Epithelial cell of esophagus (primary cell): Measurements from ENCODE around the gene SMCO4.
"Not testable (repeated sequence)": the region's sequence is repeated elsewhere in the genome, so short reads cannot be mapped to it uniquely, and the experiment has no call there.

Experiments used
- DNase-seq: peaks from one replicate; pipeline ENCODE4 v3.0.0; 2010; ENCODE audit warnings: low read depth
- H3K4me3 ChIP-seq: 2 replicates; pipeline ENCODE4 v1.5.1; 2011; ENCODE audit warnings: mild to moderate bottlenecking, low read length, control low read depth
- TF ChIP-seq, protein P1 (sequence below): IDR thresholded peaks from 2 replicates; pipeline ENCODE4 v1.5.1; 2011; ENCODE audit warnings: low read depth, mild to moderate bottlenecking, low read length, control low read depth, inconsistent platforms; ENCODE audit not compliant: insufficient read depth; ENCODE audit errors: missing control alignments

SMCO4 gene

GRCh38 chr11:93579187-93579751 lies 36.1 kb upstream of the SMCO4 start:
- TF ChIP-seq, protein P1, sequence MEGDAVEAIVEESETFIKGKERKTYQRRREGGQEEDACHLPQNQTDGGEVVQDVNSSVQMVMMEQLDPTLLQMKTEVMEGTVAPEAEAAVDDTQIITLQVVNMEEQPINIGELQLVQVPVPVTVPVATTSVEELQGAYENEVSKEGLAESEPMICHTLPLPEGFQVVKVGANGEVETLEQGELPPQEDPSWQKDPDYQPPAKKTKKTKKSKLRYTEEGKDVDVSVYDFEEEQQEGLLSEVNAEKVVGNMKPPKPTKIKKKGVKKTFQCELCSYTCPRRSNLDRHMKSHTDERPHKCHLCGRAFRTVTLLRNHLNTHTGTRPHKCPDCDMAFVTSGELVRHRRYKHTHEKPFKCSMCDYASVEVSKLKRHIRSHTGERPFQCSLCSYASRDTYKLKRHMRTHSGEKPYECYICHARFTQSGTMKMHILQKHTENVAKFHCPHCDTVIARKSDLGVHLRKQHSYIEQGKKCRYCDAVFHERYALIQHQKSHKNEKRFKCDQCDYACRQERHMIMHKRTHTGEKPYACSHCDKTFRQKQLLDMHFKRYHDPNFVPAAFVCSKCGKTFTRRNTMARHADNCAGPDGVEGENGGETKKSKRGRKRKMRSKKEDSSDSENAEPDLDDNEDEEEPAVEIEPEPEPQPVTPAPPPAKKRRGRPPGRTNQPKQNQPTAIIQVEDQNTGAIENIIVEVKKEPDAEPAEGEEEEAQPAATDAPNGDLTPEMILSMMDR: no peak
- no peak for DNase-seq
- no peak overlapping the region for H3K4me3 ChIP-seq

DNA sequence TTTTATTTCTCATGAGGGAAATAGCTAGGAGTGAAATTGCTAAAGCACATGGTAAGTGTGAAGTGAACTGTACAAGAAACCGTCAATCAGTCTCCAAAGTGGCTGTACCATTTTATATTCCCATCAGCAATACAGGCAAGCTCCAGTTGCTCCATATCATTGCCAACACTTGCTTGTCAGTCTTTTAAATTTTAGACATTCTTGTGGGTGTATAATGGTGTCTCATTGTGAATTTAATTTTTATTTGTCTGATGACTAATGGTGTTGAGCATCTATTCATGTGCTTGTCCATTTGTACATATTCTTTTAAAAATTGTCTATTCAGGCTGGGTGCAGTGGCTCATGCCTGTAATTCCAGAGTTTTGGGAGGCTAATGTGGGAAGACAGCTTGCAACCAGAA lies 34.1 kb upstream of the SMCO4 start:
- no peak overlapping the region for H3K4me3 ChIP-seq
- DNase-seq: no peak
- TF ChIP-seq, protein P1: no peak

- DNase-seq, H3K4me3 ChIP-seq: not testable (repeated sequence)
These were observed 33.7 kb upstream of the SMCO4 start for GRCh38 chr11:93576870-93577269.

GRCh38 chr11:93574638-93575220 lies 31.5 kb upstream of the SMCO4 start:
- TF ChIP-seq, protein P1: no peak
- no peak for DNase-seq
- H3K4me3 ChIP-seq: no peak overlapping the region

DNA sequence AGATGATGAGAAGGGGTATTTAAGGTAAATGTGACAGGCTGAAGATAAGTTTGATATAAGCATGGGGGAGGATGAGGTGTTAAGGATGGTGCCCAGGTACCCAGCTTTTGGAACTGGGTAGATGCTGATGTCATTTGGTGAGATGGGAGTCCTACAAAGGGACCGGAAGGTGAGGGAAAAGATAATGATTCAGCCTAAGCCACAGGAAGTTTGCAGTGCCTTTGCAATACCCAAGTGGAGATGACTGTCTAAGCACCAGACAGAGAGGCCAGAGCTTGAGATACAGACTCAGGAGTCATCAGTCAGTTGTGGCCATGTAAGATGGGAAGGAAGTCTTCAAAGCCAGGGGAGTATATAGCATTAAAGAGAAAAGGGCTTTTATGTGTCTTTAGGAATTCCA lies 30.0 kb upstream of the SMCO4 start:
- peak; percentile 10 for DNase-seq
- H3K4me3 ChIP-seq: no peak overlapping the region
- TF ChIP-seq, protein P1: no peak

GRCh38 chr11:93572621-93573020 lies 29.4 kb upstream of the SMCO4 start:
- TF ChIP-seq, protein P1: no peak
- no peak overlapping the region for H3K4me3 ChIP-seq
- DNase-seq: no peak

GRCh38 chr11:93572171-93572570 lies 29.0 kb upstream of the SMCO4 start:
- H3K4me3 ChIP-seq: no peak overlapping the region
- no peak for DNase-seq
- TF ChIP-seq, protein P1: no peak
